Endothelial cell of umbilical vein (primary cell): ENCODE measurements around the gene RASGRP4. TPM values are rescaled to one million over a fixed set of nuclear protein-coding genes. Genes with fewer than 3 reads are reported as not detected.

ENCODE experiments used
- BruUV-seq: library from RNA; stranded (reverse); fragments of 400-500 nt; replicated peaks from 2 replicates; lab custom pipeline; 2021; lab: Mats Ljungman, UMichigan
- CTCF ChIA-PET: fragments of 300-600, 350-600 bp; sonication (Branson Sonifier 250); formaldehyde crosslinking; loops from one replicate; lab custom pipeline; 2021; ENCODE audit warnings: antibody characterized with exemption, inconsistent platforms; lab: Charles Lee
- POLR2A ChIA-PET: fragments of 300-600, 350-600 bp; sonication (Branson Sonifier 250); formaldehyde crosslinking; loops from one replicate; lab custom pipeline; 2021; ENCODE audit warnings: antibody characterized with exemption, inconsistent platforms; lab: Charles Lee
- DNase-seq: peaks from one replicate; pipeline ENCODE4 v3.0.0-alpha.2; 2011; ENCODE audit warnings: low read depth, low spot score
- FAIRE-seq: peaks from 2 replicates; lab custom pipeline; 2011; peaks lifted over from hg19 to GRCh38; lab: Jason Lieb, UNC
- H2AFZ ChIP-seq: 2 replicates; pipeline ENCODE4 v1.6.0; 2012; ENCODE audit warnings: low read depth, low read length, control low read depth, inconsistent platforms
- H3K27ac ChIP-seq: 2 replicates; pipeline ENCODE4 v1.5.1; 2011; ENCODE audit warnings: low read depth, mild to moderate bottlenecking, control low read depth, low read length, moderate library complexity; ENCODE audit not compliant: insufficient read depth
- H3K27me3 ChIP-seq, 2 experiments: 2 replicates each; pipeline versions ENCODE4 v1.6.0 to v1.6.1; 2011; ENCODE audit warnings: low read length in 2 of 2, mixed read lengths in 1 of 2; ENCODE audit not compliant: control insufficient read depth in 2 of 2, insufficient read depth in 2 of 2
- H3K36me3 ChIP-seq, 2 experiments: 2 replicates in 1 of 2; 3 replicates in 1 of 2; pipeline ENCODE4 v1.5.1; 2011; ENCODE audit warnings: low read length in 2 of 2, mild to moderate bottlenecking in 1 of 2, moderate library complexity in 1 of 2; ENCODE audit not compliant: control insufficient read depth in 2 of 2, insufficient read depth in 2 of 2; ENCODE audit errors: extremely low read depth in 1 of 2
- H3K4me1 ChIP-seq: 3 replicates; pipeline ENCODE4 v1.5.1; 2011; ENCODE audit warnings: mild to moderate bottlenecking, low read length; ENCODE audit not compliant: control insufficient read depth, insufficient read depth; ENCODE audit errors: extremely low read depth
- H3K4me2 ChIP-seq: 2 replicates; pipeline ENCODE4 v1.6.1; 2011; ENCODE audit warnings: low read length, control low read depth, mixed read lengths; ENCODE audit not compliant: insufficient read depth
- H3K4me3 ChIP-seq, 3 experiments: fragments of 200-600 bp in 1 of 3; sonication (generic), shearing (Covaris generic) in 1 of 3; replicated peaks in 1 of 3; 2 replicates each; pipeline ENCODE4 v1.5.1; 2011 to 2016; ENCODE audit warnings: control low read depth in 3 of 3, low read length in 3 of 3, mild to moderate bottlenecking in 2 of 3, inconsistent platforms in 1 of 3, low read depth in 1 of 3, moderate library complexity in 1 of 3; ENCODE audit not compliant: insufficient read depth in 1 of 3
- H3K79me2 ChIP-seq: 2 replicates; pipeline ENCODE4 v1.6.0; 2012; ENCODE audit warnings: low read length, inconsistent platforms; ENCODE audit not compliant: control insufficient read depth, insufficient read depth
- H3K9ac ChIP-seq: replicated peaks from 2 replicates; pipeline ENCODE3; 2011; ENCODE audit warnings: low read length, control low read depth; ENCODE audit not compliant: insufficient read depth; ENCODE audit errors: extremely low read depth
- H3K9me1 ChIP-seq: replicated peaks from 3 replicates; pipeline ENCODE4 v1.6.0; 2011; ENCODE audit warnings: mild to moderate bottlenecking, low read length; ENCODE audit not compliant: control insufficient read depth, insufficient read depth; ENCODE audit errors: extremely low read depth
- H3K9me3 ChIP-seq: replicated peaks from 2 replicates; pipeline ENCODE4 v1.5.1; 2012; ENCODE audit warnings: low read length, inconsistent platforms; ENCODE audit not compliant: control insufficient read depth, insufficient read depth
- H4K20me1 ChIP-seq: replicated peaks from 2 replicates; pipeline ENCODE3; 2011; ENCODE audit warnings: mild to moderate bottlenecking, low read length; ENCODE audit not compliant: control insufficient read depth, insufficient read depth; ENCODE audit errors: extremely low read depth
- EZH2 ChIP-seq: IDR thresholded peaks from 2 replicates; pipeline ENCODE4 v1.6.1; 2012; ENCODE audit warnings: borderline replicate concordance, low read depth, mild to moderate bottlenecking, moderate library complexity, low read length, inconsistent platforms; ENCODE audit not compliant: severe bottlenecking
- FOS ChIP-seq: IDR thresholded peaks from 2 replicates; pipeline ENCODE4 v1.6.1; 2011; ENCODE audit warnings: mild to moderate bottlenecking, low read length, moderate library complexity, borderline replicate concordance; ENCODE audit not compliant: insufficient read depth
- GATA2 ChIP-seq: IDR thresholded peaks from 2 replicates; pipeline ENCODE4 v1.7.0; 2011; ENCODE audit warnings: low read depth, mild to moderate bottlenecking, moderate library complexity, mixed read lengths, low read length; ENCODE audit not compliant: insufficient read length, insufficient read depth
- JUN ChIP-seq: IDR thresholded peaks from 2 replicates; pipeline ENCODE4 v1.6.1; 2011; ENCODE audit warnings: borderline replicate concordance, low read depth; ENCODE audit not compliant: insufficient read length, insufficient read depth
- MYC ChIP-seq: IDR thresholded peaks from one replicate; pipeline ENCODE4 v1.6.1; 2011; ENCODE audit warnings: mild to moderate bottlenecking, low read depth, low read length
- POLR2A ChIP-seq: IDR thresholded peaks from 2 replicates; pipeline ENCODE4 v1.6.1; 2012; ENCODE audit warnings: low read depth, mild to moderate bottlenecking, control low read depth, low read length
- POLR2AphosphoS5 ChIP-seq: IDR thresholded peaks from 2 replicates; pipeline ENCODE4 v1.6.1; 2012; ENCODE audit warnings: low read depth, mild to moderate bottlenecking, control low read depth, low read length, moderate library complexity; ENCODE audit not compliant: insufficient read depth
- dilution Hi-C: fragments of 300-500 bp; cut with MboI; formaldehyde crosslinking; loops from one replicate; pipeline ENCODE4 v1.15.0; 2019; ENCODE audit warnings: low sequenced_read_pairs; ENCODE audit not compliant: extremely low pct_ligation_motif_present
- intact Hi-C: fragments of 100-400 bp; cut with micrococcal nuclease; formaldehyde crosslinking; loops from one replicate; pipeline ENCODE4 v1.10.0; 2022
- polyA plus RNA-seq, 4 experiments: library from polyadenylated mRNA; depleted of rRNA in 3 of 4; stranded (reverse) in 3 of 4; unstranded in 1 of 4; fragments of >200 nt; gene quantifications; 2 replicates each; pipeline versions ENCODE4 v1.2.1 to v1.2.3, GENCODE V29; 2011 to 2012; ENCODE audit warnings: missing spikeins in 1 of 4
- total RNA-seq: library from RNA; stranded (reverse); gene quantifications from 2 replicates; pipeline ENCODE4 v1.2.3, GENCODE V29; 2021
- TF ChIP-seq, protein P1 (sequence below): IDR thresholded peaks from 2 replicates; pipeline ENCODE4 v1.6.1; 2011; ENCODE audit not compliant: insufficient read depth, insufficient read length
- TF ChIP-seq, protein P2 (sequence below), 2 donors: IDR thresholded peaks; 1 replicate in 1 of 2; 2 replicates in 1 of 2; pipeline ENCODE4 v1.5.1; 2011; ENCODE audit warnings: low read length in 2 of 2, mild to moderate bottlenecking in 2 of 2, moderate library complexity in 2 of 2, control low read depth in 1 of 2, inconsistent platforms in 1 of 2, low read depth in 1 of 2; ENCODE audit not compliant: insufficient read depth in 1 of 2; ENCODE audit errors: extremely low read depth in 1 of 2

Gene RASGRP4
- total and polyA plus RNA-seq, 2 donors (not counting 3 experiments of a cell fraction or from before 2014, with no cell fraction given): not detected

DNA sequence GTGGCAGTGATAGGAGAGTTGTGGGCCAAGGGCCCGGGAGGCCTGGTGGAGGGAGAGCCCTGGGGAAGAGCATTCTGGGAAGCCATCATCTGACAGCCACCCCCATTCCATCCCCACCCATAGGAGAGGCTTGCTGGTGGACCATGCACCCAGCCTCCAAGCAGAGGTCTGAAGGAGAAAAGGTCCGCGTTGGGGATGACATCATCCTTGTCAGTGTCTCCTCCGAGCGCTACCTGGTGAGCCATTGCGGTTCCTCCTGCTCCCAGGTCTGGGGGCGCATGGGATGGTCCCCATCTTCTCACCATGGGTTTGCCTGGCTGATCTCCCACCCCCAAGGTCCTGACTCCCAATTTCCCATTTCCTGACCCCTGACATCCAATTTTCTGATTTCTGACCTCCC, 18.0 kb upstream of the RASGRP4 start:
- Histone ChIP-seq H3K4me2 (no peak overlapping the region), H3K4me3 (no peak overlapping the region), H3K79me2 (no peaks in the 10 kb centered on the region), H2AFZ (no peak overlapping the region), H3K9me1 (no peaks in the 10 kb centered on the region), H3K27ac (no peak overlapping the region), H3K36me3 (no peaks in the 10 kb centered on the region), H3K9me3 (no peaks in the 10 kb centered on the region), H3K4me1 (no peaks in the 10 kb centered on the region), H4K20me1 (no peaks in the 10 kb centered on the region), H3K9ac (no peak overlapping the region), H3K27me3 (no peaks in the 10 kb centered on the region)
- no TSS peak for BruUV-seq
- ChIA-PET POLR2A (no interaction called here), CTCF (no interaction called here)
- DNase-seq (no peak), FAIRE-seq (no peak)
- TF ChIP-seq GATA2 (no peak), EZH2 (no peak), POLR2A (no peak), FOS (no peak), POLR2AphosphoS5 (no peak), JUN (no peak), MYC (no peak)
- TF ChIP-seq, protein P1, sequence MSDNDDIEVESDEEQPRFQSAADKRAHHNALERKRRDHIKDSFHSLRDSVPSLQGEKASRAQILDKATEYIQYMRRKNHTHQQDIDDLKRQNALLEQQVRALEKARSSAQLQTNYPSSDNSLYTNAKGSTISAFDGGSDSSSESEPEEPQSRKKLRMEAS: no peak
- TF ChIP-seq, protein P2, sequence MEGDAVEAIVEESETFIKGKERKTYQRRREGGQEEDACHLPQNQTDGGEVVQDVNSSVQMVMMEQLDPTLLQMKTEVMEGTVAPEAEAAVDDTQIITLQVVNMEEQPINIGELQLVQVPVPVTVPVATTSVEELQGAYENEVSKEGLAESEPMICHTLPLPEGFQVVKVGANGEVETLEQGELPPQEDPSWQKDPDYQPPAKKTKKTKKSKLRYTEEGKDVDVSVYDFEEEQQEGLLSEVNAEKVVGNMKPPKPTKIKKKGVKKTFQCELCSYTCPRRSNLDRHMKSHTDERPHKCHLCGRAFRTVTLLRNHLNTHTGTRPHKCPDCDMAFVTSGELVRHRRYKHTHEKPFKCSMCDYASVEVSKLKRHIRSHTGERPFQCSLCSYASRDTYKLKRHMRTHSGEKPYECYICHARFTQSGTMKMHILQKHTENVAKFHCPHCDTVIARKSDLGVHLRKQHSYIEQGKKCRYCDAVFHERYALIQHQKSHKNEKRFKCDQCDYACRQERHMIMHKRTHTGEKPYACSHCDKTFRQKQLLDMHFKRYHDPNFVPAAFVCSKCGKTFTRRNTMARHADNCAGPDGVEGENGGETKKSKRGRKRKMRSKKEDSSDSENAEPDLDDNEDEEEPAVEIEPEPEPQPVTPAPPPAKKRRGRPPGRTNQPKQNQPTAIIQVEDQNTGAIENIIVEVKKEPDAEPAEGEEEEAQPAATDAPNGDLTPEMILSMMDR (IDR thresholded peaks at IDR 0.05; ENCODE audit: extremely low read depth in 1 of 2, insufficient read depth in 1 of 2, low read depth in 1 of 2, low read length in 2 of 2): no peak
- dilution Hi-C loops: no loop called here
- intact Hi-C loops: no loop called here
